Endometrial microvascular endothelial cells (primary cell): ENCODE data around the gene ITK. TPM values are rescaled to one million over a fixed set of nuclear protein-coding genes. Genes with fewer than 3 reads are reported as not detected.

Source experiments
- in situ Hi-C: cut with HindIII; loops from 2 replicates; pipeline ENCODE4 v1.10.0; 2017; ENCODE audit warnings: low sequenced_read_pairs, low pct_unique_long_range_greater_than_20kb; ENCODE audit errors: inconsistent ontology term
- total RNA-seq: library from RNA; depleted of rRNA; stranded (reverse); fragments of >200 nt; gene quantifications from one replicate; pipeline ENCODE4 v1.2.3, GENCODE V29; 2015; ENCODE audit errors: inconsistent ontology term

The ITK gene
- not detected for total RNA-seq

DNA sequence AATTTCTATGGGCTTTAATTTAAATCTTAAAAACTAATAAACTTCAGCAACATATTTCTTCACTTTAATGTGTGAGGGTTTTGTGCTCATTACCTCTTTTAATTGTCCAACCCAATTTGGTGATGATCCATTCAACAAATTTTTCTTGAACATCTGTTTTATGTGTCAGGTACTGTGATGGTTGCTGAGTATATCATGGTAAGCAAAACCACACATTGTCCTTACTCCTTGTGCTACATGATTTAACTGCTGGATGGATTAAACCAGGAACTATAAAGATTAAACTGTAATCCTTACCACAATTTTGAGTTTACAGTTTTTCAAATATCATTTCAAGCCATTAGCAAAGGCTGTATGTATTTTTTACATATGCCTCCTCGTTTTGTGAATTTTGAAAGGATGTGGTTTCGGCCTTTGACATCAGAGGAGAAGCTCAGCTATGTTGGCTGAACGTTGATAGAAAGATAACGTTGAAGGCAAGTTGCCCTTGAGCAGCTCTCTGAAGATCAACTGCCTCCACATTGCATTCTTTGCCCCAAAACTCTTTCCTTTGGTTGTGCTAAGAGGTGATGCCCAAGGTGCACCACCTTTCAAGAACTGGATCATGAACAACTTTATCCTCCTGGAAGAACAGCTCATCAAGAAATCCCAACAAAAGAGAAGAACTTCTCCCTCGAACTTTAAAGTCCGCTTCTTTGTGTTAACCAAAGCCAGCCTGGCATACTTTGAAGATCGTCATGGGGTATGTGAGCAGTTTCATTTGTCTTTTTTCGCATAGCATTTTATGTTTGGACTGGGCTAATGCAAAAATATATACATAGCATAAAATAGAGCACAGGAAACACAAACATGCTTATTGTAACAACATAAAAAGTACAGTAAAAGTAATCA, at the start of gene ITK:
Gene ITK, plus strand, starts transcription at position 467 of the 891 bp plus-strand sequence. Its CDS starts 138 bp downstream, at position 605.
- in situ Hi-C loops: no loop called here

DNA sequence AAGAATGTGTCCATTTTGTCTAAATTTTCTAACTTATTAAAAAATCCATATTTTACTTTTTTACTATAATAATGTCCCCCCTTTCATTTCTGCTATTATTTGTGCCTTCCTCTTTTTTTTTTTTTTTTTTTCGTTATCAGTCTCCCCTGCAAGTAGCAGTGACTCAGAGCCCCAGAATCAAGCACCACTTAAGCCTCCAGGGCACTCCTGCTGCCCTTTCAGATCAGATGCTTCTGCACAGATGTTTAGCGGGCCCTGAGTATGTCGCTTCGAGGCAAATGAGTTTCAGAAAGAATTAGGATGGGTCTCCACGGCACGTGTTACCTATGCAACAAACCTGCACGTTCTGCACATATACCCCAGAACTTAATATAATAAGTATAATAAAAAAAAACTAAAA, 49.7 kb upstream of the ITK start:
- in situ Hi-C loops: no loop called here

DNA sequence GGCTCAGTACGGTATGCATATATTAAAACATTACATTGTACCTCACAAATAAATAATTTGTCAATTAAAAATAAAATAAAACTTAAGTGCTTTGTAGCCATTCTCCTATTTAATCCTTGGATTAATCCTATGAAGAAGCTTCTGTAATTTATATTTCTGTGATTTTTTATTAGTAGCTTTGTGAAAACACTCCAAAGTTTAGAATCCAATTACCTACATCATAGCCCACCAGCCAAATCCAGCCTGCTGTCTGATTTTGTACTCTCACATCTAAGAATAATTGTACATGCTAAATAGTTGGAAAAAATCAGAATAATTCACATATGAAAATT, 48.4 kb upstream of the ITK start:
- in situ Hi-C loops: no loop called here

DNA sequence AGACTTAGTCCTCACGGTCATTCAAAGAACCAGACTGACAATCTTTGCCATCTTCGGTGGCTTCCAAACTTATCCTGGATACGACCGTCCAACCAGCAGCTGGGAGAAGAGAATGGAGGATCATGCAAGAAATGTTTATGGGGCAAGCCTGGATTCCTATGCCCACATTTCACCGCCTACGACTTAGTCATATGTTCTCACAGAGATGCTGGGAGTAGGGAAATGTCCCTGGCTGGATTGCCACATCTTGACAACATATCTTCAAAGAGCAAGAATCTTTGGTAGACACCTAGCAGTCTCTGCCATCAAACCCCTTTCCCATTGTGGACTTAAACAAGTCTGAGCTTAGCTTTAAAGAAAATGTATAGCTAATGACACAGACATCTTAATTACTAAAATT, 42.9 kb upstream of the ITK start:
- in situ Hi-C loops: no loop called here

DNA sequence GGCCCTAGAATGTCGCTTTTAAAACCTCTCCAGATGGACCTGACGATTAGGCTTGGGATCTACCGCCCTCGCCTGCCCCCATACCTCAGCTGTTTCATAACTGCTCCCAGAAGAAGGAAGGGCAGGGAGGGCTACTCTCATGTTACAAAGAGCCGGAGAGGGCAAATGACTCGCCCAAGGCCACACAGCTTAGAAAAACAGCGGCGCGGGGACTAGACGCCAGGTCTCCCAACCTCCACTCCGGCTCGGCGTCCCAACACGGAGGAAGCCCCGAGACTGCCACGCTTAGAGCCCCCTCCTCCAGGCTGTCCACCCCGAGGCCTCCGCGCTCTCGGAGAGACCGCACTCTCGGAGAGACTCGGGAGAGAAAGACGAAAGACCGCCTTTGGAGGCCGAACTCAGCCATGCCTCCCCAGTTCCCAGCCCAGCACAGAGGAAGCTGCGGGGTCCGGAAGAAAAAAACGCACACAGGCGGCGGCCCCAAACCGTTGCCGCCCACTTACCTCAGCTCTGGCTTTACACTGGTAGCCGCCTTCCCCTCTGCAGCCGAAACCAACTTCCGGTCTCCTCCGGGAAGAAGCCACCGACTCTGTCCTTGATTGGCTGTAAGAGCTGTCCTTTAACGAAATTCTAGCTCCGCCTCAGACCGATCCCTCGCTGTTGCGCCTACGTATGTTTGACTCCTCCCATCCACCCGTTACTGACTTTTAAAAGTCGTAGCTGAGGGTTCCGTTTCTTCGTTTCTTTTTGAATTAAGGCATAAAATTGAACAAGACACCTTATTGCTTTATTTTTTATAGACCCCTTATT, 38.1 kb upstream of the ITK start, which contains the start of gene MED7:
Gene MED7, minus strand, starts transcription at position 549 of the 810 bp plus-strand sequence. CDS start 3,434 bp downstream, outside the sequence.
- in situ Hi-C loops: no loop called here

DNA sequence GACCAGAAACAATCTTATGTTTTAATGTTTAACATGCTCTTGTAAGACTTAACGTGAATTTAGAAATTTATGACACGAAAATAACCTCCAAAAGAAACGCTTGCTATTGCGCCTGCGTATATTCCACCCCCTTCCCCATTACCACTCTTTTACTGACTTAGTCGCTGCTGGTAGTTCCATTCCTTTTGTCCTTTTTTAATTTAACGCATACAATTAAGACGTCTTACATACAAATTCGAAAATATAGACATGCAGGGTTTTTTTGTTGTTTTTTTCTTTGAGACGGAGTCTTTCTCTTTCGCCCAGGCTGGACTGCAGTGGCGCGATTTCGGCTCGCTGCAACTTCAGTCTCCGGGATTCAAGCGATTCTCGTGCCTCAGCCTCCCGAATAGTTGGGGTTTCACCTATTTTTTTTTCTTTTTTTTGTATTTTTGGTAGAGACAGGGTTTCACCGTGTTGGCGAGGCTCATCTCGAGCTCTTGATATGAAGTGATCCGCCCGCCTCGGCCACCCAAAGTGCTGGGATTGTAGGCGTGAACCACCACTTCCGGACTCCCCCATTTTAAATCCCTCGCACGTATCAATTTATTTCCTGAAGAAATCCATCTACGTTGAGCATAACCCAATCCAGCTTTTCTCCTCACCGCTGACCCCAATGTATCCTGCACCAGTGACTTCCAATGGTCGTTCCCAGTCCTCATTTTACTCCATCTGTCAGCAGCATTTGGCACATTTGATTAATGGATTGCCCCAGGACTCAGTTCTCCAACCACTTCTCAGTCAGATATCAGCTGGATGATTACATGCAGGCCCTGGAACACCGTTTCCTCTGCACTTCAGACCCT, 37.3 kb upstream of the ITK start:
- in situ Hi-C loops: no loop called here

DNA sequence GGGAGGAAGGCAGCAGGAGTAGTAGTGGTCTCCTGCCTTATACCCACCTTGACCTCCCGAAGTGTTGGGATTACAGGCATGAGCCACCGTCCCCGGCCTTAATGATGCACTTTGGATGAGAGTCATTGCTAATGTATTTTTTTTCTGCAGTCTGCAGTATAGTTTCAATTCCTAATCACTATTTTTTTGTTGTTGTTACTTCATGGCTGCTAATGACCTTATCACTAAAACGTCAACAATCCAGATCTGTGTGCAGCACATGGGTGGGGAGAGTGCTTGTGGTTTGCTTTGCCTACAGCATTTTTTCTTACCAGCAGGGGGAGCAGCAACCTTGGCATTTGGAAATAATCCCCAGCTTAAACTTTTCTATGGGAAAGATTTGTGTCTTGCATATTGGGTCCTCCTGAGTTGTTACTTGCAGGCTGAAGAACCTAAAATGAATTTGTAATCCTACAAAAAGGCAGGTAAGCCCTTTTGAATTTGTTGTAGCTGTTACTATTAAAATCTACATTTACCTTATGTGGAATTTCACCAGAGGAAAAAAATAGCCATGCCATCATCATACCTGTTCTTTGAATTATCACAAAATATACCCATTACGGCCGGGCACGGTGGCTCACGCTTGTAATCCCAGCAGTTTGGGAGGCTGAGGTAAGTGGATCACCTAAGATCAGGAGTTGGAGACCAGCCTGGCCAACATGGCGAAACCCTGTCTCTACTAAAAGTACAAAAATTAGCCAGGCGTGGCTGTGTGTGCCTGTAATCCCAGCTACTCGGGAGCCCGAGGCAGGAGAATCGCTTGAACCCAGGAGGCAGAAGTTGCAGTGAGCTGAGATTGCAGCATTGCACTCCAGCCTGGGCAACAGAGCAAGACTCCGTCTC, 31.7 kb upstream of the ITK start:
- in situ Hi-C loops: no loop called here

DNA sequence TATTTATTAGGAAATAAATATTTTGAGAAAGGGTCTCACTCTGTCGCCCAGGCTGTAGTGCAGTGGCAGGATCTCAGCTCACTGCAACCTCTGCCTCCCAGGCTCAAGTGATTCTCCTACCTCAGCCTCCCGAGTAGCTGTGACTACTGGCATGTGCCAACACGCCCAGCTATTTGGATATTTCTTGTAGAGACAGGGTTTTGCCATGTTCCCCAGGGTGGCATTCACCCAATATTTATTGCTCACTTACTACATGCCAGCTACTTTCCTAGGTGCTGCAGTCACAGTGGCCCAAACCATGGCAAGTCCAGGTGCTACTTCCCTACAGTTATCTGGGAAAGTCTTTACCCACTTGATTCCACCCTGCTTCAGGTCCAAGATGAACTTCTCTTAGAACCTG, 29.6 kb upstream of the ITK start:
- in situ Hi-C loops: no loop called here

DNA sequence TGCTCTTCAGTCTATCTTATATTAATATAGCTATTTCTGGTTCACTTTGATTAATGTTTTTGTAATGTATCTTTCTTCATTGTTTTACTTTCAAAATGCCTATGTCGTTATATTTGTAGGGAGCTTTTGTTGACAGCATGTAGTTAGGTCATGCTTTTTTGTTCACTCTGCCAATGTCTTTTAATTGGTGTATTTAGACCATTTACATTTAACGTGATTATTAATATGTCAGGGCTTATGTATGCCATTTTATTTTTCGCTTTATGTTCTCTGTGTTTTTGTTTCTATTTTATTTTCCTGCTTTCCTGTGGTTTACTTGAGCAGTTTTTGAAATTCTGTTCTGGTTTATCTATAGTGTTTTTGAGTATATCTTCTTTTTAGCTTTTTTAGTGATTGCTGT, 25.3 kb upstream of the ITK start:
- in situ Hi-C loops: no loop called here

DNA sequence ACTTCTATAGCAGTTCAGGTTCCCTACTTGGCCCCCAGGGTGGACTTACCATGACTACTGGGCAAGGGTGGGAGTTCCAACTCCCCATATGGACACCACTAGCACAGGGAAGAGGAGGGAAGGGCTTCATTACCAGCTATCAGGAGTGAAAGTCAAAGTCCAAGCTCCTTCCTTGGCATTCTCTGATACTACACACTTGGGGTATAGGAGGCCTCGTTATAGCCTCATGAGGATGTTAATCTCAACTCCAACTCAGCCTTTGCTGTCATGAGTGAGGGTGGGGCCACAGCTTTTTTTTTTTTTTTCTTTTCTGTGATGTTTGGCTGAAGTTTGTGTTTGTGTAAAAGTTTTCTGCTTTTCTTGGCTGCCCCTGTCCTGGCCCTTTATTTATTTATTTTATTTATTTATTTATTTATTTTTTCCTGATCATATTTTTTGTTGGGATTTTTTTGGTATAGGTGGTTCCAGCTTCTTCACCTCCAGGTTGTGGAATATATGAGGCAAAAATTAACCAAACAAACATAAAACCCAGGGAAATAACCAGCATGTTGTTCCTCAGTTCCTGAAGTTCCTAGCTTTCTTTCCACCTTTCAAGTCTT, 23.2 kb upstream of the ITK start:
- in situ Hi-C loops: no loop called here

DNA sequence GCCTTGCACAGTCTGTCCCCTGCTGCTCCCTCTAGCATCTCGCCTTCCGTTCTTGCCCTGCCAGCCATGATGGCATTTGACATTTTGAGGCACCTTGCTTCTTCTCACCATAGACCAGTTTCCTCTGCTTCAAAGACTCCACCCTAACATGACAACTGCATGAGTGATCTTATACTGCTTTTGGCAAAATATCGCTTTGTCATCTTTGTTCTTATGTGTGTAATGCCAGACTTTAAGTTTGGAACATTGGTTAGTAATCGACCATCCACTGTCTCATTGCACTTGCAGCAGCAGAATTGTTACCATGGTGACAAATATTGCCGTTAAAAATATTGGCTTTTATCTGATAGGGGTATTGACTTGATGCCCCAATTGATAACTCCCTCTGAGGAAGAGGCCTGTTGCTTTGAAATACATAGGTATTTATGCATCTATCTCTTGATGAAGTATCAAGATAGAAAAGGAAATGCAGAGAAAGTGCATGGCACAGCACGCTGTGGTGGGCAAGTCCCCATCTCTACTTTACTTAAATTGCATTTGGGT, 21.4 kb upstream of the ITK start:
- in situ Hi-C loops: no loop called here

DNA sequence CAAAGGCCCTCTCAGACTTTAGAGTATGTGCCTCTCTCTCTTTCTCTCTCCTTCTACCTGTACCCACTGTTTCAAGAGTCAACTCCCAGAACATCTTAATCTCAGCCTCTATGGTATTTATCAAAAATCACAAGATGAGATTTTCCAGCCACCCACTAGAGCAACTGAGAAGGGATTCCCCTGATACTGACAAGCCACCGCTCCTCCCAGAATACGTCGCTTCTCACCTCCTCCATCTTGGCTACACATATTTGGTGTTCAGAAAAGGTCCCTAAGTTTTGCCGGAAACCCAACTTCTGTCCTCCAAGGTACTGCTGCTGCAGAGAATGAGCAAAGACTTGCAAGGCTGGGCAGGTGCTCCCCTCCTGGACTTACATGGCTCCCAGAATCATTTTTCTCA, 20.6 kb upstream of the ITK start:
- in situ Hi-C loops: no loop called here

DNA sequence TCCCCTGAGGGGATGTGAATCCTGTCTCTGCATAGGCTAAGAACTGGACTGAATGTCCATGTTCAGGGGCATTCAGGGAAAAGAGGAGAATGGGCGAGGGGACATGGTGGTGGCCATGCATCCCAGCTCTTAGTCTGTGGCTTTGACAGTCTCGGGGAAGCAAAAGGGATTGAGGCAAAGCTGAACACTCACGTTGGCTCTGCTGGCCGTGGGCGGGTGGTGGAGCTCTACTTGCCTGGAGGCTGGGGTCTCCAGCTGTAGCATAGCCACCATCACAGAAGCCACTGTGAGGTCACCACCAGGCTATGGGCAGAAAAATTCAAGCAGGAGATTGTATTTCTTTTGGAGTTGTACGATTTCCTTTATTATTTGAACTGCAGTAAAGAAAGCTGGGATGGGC, 18.6 kb upstream of the ITK start:
- in situ Hi-C loops: no loop called here

DNA sequence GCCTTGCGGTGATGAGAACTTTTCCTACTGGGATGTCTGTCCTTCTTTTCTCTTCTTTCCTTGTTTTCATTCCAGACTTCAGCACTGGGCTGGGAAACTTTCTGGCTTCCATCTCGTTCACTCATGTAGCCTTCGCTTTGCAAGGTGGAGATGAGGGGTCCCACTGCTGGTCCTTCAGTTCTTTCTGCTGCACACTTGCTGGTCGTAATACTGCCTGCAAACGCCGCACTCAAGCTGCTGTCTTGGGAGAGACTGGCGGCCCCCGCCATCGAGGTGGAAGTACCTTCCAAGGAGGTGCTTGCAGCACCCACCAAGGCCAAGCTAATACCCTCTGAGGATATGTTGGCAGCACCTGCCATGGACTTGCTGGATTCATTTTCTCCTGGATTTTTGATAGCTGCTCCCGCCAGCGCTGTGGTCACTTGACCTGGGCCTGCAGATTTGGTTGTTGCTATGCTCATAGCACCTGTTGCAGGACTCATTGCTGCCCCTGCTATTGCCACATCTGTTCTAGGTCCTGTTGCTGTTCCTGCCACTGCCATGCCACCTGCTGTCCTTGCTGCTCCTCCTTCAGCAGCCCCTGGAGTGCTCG, 17.6 kb upstream of the ITK start:
- in situ Hi-C loops: no loop called here

DNA sequence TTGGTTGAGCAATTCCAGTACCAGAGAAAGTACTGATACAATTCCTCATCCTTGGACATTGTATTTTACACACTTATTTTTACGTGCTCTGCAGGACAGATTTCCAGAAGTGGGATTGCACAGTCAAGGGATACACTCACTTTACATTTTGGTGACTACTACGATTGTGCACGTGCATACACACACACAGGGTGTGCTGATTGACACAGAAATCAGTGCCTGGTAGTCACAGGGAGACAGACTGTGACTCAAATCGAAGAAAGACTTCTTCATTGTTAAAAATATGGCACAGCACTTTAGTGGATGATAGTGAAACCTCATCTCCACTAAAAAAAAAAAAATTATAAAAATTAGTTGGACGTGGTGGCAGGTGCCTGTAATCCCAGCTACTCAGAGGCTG, 16.1 kb upstream of the ITK start:
- in situ Hi-C loops: no loop called here

DNA sequence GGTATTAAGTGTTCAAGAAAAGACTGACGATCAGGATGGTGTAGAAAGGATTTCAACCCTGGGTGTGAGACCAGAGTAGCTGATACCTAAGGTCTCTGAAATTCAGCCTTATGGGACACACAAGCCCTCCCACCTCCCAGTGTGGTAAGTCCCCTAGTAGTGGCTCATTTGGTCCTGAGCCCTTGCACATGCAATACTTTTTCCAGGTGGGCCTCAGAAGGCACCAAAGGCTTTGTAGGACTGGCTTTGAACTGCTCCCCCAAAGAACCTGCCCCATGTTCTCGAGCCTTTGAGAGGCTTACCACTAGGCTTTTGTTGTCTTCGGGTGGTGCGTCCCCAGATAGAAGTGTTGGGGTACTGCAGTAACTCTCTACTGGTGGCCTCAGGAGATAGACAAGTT, 15.4 kb upstream of the ITK start:
- in situ Hi-C loops: no loop called here

DNA sequence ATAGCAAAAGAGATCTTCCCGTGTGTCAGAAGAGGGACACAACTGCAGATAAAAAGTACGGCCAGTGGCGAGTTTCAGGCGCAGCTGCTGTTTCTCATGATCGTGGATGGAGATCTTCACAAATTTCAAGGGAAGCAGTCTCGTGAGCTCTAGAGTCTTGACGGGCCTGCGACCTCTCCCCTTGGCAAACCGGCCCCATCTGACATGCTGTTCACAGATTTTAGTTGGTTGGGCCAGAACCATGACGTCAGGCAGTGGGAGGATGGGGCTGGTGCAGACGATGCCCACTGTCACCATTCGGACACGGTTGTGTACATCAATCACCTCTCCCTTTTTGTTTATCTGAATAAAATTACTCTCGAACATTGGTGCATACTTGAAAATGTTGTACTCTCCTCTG, 15.0 kb upstream of the ITK start:
- in situ Hi-C loops: no loop called here
